KG1 (cell line): ENCODE measurements around the gene C16orf89.

Experiments used
- DNase-seq: peaks from one replicate; lab custom pipeline; 2025; lab: John Stamatoyannopoulos, UW

C16orf89 gene

DNA sequence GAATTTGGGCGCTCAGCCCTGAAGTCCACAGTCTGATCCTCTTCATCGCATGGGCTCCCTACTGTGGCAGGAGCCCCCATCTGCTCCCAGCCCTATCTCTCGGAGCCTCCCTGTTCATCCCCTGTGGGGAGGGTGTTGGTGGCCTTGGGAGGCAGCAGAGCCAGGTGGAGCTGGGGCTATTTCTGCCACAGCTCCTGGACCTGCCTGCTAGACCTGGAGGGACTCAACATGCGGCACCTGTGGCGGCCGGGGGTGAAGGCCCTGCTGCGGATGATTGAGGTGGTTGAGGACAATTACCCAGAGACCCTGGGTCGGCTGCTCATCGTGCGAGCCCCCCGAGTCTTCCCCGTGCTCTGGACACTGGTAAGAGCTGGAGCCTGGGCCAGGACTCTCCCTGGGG lies 62.5 kb downstream of the C16orf89 start:
- no peak for DNase-seq

DNA sequence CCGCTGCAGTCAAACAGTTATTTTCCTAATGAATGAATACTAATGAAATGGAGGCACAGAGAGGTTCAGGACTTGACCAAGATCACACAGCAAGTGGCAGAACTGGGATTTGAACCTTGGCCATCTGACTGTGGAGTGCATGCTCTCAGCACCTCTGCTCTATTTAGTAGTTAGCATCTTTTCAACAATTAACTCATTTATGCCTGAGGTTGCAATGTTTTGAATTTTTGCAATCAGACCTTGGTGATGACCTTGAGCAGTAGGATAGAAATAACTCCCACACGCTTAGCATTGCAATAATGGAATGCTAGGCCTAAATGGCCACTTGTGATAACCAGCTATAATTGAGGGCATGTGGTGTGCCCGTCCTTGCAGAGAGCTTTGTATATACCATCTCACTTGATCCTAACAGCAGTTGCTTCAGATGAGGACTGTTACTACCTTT lies 63.0 kb downstream of the C16orf89 start:
- no peak for DNase-seq

DNA sequence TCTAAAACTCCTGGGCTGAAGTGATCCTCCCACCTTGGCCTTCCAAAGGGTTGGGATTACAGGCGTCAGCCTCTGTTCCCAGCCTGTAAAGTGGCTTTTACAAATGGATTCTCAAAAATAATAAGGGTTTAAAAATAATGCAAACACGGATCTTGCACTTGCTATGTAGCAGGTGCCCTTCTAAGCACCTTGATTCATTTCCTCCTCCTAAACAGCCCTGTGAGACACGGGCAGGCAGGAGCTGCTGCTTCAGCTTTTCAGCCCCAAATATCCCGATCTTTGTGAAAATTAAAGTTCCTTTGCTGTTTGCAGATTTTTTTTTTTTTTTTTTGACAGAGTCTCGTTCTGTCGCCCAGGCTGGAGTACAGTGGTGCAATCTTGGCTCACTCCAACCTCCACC lies 63.8 kb downstream of the C16orf89 start:
- no peak for DNase-seq

DNA sequence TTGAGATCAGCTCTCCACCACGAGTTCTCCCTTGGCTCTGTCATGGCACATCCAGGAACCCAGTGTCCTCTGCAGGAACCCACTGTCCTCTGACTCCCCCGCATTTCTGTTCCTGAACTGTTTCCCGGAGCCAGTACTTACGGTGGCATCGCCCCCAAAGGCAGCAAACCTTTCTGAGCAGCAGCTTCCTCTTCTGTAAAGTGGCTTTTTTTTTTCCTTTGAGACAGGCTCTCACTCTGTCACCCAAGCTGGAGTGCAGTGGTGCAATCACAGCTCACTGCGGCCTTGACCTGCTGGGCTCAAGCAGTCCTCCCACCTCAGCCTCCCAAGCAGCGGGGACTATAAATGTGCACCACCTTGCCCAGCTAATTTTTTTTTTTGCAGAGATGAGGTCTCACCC lies 64.2 kb downstream of the C16orf89 start:
- no peak for DNase-seq

DNA sequence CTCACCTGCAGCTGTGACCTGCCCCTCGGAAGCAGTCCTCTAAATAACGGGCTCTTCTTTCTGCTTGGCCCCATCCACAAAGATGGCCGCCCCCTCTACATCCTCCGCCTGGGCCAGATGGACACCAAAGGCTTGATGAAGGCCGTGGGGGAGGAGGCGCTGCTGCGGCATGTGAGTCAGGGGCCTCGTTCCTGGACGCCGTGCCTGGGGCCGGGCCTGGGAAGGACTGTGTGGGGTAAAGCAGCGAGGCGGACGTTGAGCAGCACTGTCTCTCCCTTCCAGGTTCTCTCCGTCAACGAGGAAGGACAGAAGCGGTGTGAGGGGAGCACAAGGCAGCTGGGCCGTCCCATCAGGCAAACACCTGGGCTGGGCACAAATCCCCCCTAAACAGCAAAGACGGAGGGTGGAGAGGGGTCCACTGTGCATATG lies 65.2 kb downstream of the C16orf89 start:
- DNase-seq, result no peak

DNA sequence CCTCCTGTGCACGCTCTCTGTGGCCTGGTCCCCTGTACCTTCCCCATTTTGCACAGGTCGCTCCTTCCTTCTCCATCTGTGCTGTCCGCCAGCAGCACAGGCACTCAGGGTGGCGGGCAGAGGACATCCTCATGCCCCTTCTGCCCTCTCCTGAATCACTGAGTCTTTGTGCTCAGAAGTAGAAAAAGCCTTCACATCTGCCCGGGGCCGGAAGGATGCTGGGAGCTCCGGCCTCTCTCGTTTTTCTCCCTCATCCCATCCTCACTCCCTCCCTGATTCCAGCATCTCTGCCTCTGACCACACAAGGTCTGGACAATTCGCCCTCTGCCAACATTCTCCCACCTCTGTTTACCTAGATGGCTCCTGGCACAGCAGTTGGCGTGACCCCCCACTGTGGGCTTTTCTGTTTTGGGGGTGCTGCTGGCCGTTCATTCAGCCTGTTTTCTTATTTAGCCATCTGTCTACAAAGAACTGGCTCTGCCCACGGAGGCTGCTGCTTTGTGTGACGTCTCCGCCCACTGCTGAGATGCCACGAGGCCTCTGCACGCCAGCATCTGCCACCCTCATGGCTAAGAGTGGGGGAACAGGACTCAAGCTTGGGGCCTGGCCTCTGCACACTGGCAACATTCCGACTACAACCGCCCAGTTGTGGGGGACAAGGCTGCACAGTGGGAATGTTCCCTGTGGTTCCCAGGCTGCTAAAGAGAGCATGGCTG lies 70.9 kb downstream of the C16orf89 start:
- DNase-seq, result no peak
